ENCODE measurements around the gene PIGS. TPM values are rescaled to one million over a fixed set of nuclear protein-coding genes. Genes with fewer than 3 reads are reported as not detected.
A peak's percentile ranks its signal among the peaks of the same experiment; 100 is the strongest.

PIGS gene
- total RNA-seq, 2 experiments from 2014 or later = 66.3 to 66.6 TPM

DNA sequence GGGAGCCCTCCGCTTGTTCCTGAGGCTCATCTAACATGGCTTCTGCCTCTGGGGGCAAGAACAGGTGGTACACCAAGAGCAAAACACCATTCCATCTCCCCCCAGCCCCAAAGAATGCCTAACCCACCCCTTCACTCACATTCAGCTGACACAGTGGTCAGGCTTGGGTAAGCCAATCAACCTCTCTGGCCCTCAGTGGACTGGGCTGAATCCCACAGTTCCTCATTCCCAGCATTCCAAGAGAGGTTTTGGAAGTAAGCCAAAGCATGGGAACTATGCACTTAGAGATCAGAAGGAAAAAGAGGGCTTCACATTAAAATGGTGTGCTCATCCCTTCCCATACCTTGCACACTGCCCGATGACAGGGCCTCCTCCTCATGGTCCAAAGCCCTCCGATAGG lies 7.8 kb downstream of the PIGS start:
- H3K27me3 Mint-ChIP-seq = no peaks in the 10 kb centered on the region
- H3K4me1 Mint-ChIP-seq = peaks cover 20% of the 10 kb centered on the region
- POLR2A ChIA-PET = interaction anchor here (0.6 kb wide), 1 partner anchor 38 kb away, joined by 3 read pairs; no protein-coding TSS in a partner anchor

DNA sequence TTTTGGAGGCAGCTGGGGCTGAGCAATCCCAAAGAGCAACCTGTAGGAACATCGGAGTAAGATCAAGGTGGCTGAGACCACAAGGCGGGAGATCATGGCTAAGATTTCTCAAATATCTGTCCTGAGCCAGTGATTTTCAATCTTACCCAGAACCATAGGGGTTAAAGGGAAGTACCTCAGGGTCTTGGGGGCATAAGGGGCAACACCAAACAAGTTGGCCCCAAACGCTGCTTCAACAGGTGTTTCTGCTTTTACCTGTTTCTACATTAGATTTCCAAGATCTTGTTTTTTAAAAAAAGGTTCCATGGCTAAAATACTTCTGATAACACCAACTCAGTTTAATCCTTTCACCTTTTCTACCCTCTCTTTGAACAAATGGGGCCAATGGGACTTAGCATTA lies 16.3 kb downstream of the PIGS start:
- H3K27me3 Mint-ChIP-seq = no peaks in the 10 kb centered on the region
- no peak overlapping the region for H3K4me3 Mint-ChIP-seq
- ChIA-PET CTCF (interaction anchor here (1.5 kb wide), 1 partner anchor 139 kb away, joined by 3 read pairs; no protein-coding TSS in a partner anchor), POLR2A (interaction anchor here (1.1 to 2.0 kb wide), 2 partner anchors 16 to 22 kb away, joined by 3 to 6 read pairs; partner anchors contain the start of gene PIGS)
- peaks cover 68% of the 10 kb centered on the region for H3K36me3 Mint-ChIP-seq (ENCODE audit: low read depth)
- no peak for DNase-seq
- H3K27ac Mint-ChIP-seq = no peak overlapping the region
- H3K4me1 Mint-ChIP-seq = peaks cover 31% of the 10 kb centered on the region
- H3K9me3 Mint-ChIP-seq = no peaks in the 10 kb centered on the region

More for the DNA sequence above, 7.8 kb downstream of the PIGS start:
- DNase-seq = no peak
- Mint-ChIP-seq H3K9me3 (no peaks in the 10 kb centered on the region), H3K4me3 (no peak overlapping the region), H3K36me3 (ENCODE audit: low read depth) (peaks cover 59% of the 10 kb centered on the region), H3K27ac (no peak overlapping the region)
- CTCF ChIA-PET = no interaction called here

DNA sequence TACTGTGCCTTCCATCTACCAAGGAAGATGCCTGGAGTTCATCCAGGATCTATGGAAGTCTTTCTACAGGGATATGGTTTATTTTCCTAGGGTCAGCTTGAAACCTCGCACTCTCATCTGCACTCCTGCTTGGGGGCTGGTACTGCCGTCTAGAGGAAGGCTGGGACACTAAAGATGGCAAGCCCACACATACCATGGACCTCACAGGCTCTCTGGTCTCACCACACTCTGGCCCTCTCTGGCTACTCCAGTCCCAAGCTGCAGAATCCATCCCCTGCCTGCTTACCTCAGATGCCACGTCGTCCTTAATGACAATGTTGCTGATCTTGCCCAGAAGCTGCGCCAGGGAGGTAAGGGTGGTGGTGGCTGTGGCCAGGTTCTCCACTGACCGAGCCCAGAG lies 16.8 kb downstream of the PIGS start:
- H3K27me3 Mint-ChIP-seq = no peaks in the 10 kb centered on the region
- H3K27ac Mint-ChIP-seq = peak overlapping the region; percentile 27
- no peaks in the 10 kb centered on the region for H3K9me3 Mint-ChIP-seq
- POLR2A ChIA-PET = interaction anchor here (1.1 to 2.0 kb wide), 2 partner anchors 17 to 23 kb away, joined by 3 to 6 read pairs; partner anchors contain the start of gene PIGS
- peaks cover 36% of the 10 kb centered on the region for H3K4me1 Mint-ChIP-seq
- DNase-seq = no peak
- no peak overlapping the region for H3K4me3 Mint-ChIP-seq
- CTCF ChIA-PET = interaction anchor here (1.5 kb wide), 1 partner anchor 138 kb away, joined by 3 read pairs; no protein-coding TSS in a partner anchor
- H3K36me3 Mint-ChIP-seq (ENCODE audit: low read depth) = peaks cover 63% of the 10 kb centered on the region

DNA sequence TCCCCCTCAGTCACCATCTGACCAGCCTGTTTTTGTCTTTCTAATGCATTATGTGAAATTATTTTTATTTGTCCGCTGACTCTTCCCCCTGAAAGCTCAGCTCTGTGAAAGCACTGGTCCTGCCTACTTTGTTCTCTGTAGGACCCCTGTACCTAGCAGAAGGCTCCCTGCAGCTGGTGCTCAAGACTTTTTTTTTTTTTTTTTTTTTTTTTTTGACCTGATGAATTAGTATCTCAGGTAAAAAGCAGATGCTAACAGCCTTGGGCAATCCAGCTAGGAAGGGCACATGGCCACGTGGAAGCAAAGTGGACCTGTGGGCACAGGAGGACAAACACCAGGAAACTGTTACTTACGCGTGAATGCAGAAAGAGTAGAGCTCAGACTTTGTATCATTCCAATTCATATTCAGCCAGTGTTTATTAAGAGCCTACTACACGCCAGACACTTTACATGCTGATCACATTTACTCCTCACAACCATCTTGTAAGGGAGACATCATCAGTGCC lies 18.3 kb downstream of the PIGS start:
- ChIA-PET CTCF (interaction anchor here (0.9 kb wide), 1 partner anchor 8 kb away, joined by 3 read pairs; no protein-coding TSS in a partner anchor), POLR2A (interaction anchor here (0.7 to 1.4 kb wide), 3 partner anchors 24 to 398 kb away, joined by 3 to 4 read pairs (median 3); partner anchors contain the start of genes ALDOC and PHF12)
- no peak for DNase-seq
- Mint-ChIP-seq H3K36me3 (ENCODE audit: low read depth) (peaks cover 52% of the 10 kb centered on the region), H3K4me1 (peaks cover 45% of the 10 kb centered on the region), H3K27ac (no peak overlapping the region), H3K9me3 (no peaks in the 10 kb centered on the region), H3K4me3 (peak overlapping the region; percentile 80), H3K27me3 (no peaks in the 10 kb centered on the region)

DNA sequence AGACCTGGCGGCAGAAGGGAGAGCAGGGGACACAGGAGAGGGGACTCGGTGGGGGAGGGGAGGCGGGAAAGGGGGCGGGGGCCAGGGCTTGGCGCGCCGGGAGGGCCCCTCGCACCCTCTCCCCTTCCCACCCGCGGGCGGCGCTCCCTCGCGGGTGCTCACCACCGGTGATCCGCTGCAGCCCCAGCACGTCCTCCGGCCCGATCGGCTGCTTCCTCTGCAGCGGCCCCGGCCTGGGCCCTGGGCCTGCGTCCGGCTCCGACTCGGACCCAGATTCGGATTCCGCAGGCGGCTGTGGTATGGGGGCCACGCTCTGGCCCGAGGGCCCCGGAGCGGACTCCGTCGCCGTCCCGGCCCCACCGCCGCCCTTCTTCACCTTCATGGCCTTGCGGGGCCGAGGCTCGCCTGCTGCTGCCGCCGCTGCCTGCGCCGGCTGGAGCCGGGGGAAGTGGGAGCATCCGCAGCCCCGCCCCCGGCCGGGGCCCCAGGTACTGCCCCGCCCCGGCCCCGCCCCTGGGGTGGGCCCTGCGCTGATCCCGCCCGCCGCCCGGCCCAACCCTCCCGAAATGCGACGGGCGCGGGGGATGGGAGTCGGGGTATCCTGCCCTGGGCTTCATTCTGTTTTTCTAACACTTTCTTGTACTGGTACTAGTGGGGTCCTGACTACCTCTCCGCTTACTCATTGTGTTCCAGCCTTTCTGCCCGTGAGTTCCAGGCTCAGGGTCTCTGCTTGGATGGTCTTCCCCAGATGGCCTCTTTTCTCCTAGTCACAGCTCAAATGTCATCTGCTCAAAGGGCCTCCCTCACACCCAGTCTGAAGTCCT lies 18.9 kb downstream of the PIGS start, which contains the start of gene UNC119:
TSS of gene UNC119 (minus strand) at position 449 of the 824 bp plus-strand sequence. CDS start at position 382, 67 bp downstream.
- ChIA-PET CTCF (interaction anchor here (0.9 to 4.2 kb wide), 3 partner anchors 7 to 19 kb away, joined by 3 to 23 read pairs (median 17); partner anchors contain the start of gene PIGS), POLR2A (interaction anchor here (0.9 to 6.2 kb wide), 5 partner anchors 19 to 95 kb away, joined by 3 to 64 read pairs (median 4); partner anchors contain the start of genes ALDOC, PIGS and SPAG5)
- H3K4me3 Mint-ChIP-seq = peak within 1 kb of the TSS; percentile 80
- peak; percentile 84 for DNase-seq
- peak within 1 kb of the TSS; percentile 58 for H3K27ac Mint-ChIP-seq
- peaks cover 46% of the 10 kb centered on the region for H3K4me1 Mint-ChIP-seq
- H3K9me3 Mint-ChIP-seq = no peaks in the 10 kb centered on the region
- H3K36me3 Mint-ChIP-seq (ENCODE audit: low read depth) = peaks cover 47% of the 10 kb centered on the region
- H3K27me3 Mint-ChIP-seq = no peaks in the 10 kb centered on the region

DNA sequence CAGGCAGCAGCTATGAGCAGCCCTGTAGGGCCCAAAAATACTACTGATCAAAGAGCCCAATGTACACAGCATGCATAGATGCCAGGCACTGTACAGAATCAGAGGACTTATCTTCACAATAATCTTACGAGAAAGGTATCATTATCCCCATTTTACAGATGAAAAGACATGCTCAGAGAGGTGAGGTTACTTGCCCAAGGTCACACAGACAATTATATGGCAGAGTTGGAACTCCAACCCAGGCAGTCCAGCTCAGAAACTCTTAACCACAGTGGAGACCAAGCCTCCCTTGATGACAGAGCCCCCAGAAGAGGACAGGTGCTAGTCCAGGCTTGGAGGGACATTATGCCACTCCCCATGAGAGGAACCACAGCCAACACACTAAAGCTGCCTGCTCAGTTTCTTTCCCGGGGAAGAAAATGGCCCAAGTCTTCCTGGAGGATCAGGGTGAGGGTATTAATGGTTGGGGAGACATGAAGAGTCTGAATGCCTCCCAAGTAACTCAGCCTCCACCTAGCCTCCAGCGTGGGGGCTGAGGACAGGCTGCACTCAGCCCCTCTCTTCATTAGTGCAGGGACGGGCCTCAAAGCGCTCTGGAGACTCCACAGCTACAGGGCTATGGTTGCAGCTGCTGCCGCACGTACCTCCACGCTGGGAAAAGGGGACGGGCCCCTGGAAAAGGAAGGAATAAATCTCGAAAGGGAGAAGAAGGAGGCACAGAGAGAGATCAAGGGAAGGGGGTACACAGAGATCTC lies 19.7 kb downstream of the PIGS start:
- CTCF ChIA-PET = interaction anchor here (1.0 to 4.2 kb wide), 6 partner anchors 11 to 175 kb away, joined by 3 to 23 read pairs (median 6); partner anchors contain the start of genes ALDOC and PIGS
- H3K9me3 Mint-ChIP-seq = no peaks in the 10 kb centered on the region
- no peak for DNase-seq
- peak overlapping the region; percentile 58 for H3K27ac Mint-ChIP-seq
- peaks cover 40% of the 10 kb centered on the region for H3K36me3 Mint-ChIP-seq (ENCODE audit: low read depth)
- peaks cover 46% of the 10 kb centered on the region for H3K4me1 Mint-ChIP-seq
- POLR2A ChIA-PET = interaction anchor here (0.9 to 6.2 kb wide), 8 partner anchors 10 to 95 kb away, joined by 3 to 64 read pairs (median 4); partner anchors contain the start of genes ALDOC, PIGS and SPAG5
- no peaks in the 10 kb centered on the region for H3K27me3 Mint-ChIP-seq
- H3K4me3 Mint-ChIP-seq = peak overlapping the region; percentile 80

DNA sequence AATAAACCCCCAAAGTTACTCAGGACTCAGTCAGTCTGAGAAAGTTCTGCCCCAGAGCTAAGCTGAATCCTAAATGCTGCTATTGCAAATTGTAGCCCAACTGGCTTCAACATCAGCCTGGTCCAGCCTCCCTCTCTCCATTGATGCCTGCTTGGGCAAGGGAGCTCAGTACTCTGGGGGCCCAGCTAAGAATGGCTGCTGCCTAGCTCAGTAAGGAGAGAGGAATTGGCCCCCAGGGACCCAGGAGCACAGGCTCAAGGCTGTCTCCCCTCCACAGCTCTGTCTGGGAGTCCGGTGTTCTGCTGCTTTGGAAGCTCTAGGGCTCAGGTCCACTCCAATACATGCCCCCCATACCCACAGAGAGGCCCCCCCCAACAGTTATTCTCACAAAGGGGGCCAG lies 20.5 kb downstream of the PIGS start:
- H3K27ac Mint-ChIP-seq = peak overlapping the region; percentile 55
- peak overlapping the region; percentile 80 for H3K4me3 Mint-ChIP-seq
- peaks cover 35% of the 10 kb centered on the region for H3K36me3 Mint-ChIP-seq (ENCODE audit: low read depth)
- ChIA-PET CTCF (interaction anchor here (0.9 to 4.2 kb wide), 7 partner anchors 10 to 176 kb away, joined by 3 to 23 read pairs (median 4); partner anchors contain the start of genes ALDOC and PIGS), POLR2A (interaction anchor here (0.5 to 6.2 kb wide), 9 partner anchors 11 to 169 kb away, joined by 3 to 64 read pairs (median 4); partner anchors contain the start of genes ALDOC, PIGS, RPL23A and SDF2)
- DNase-seq = no peak
- no peaks in the 10 kb centered on the region for H3K27me3 Mint-ChIP-seq
- no peaks in the 10 kb centered on the region for H3K9me3 Mint-ChIP-seq
- H3K4me1 Mint-ChIP-seq = peaks cover 46% of the 10 kb centered on the region

DNA sequence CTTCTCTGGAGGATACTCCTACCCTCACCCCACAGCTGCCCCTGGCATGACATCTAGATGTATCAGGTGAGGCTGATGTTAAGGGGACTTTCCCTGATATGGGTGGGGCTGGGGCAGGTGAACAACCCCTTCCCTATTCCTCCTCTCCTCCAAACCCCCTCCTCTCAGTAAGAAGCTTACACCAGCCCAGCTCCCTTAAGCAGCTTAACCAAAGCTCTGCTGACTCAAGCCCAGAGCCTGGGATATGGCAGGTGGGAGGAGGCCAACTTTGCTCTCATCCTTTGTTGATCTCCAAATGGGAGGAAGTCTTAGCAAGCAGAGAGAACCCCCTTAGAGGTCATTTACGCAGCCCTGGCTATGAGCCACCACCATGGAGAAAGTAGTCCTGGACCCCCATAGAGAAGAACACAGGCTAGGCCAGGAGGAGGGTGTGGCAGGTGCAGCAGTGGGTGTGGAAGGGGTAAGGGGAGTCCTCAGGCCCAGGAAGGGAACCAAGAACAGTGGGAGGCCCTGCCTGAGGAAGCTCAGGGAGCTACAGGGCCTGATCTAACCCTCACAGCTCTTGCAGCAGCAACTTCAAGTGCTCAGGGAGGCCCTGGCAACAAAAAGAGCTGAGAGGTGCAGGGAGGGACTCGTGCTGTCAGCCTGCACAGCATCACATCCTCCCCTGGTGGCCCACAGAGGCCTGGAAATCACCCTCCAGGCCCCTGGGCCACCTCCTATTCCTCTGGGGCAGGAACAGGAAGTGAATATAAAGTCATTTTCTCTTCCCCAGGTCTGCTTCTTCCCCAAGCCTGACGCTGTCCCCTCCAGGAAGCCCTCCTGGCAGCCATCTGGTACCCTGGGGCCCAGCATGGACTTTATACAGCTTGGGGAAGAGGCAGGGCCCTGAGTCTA lies 21.8 kb downstream of the PIGS start:
- Mint-ChIP-seq H3K4me3 (peak overlapping the region; percentile 46), H3K27me3 (no peaks in the 10 kb centered on the region), H3K27ac (peak overlapping the region; percentile 88), H3K36me3 (ENCODE audit: low read depth) (peaks cover 29% of the 10 kb centered on the region), H3K4me1 (peaks cover 46% of the 10 kb centered on the region), H3K9me3 (no peaks in the 10 kb centered on the region)
- POLR2A ChIA-PET = interaction anchor here (0.8 to 6.2 kb wide), 8 partner anchors 10 to 170 kb away, joined by 3 to 64 read pairs (median 4); partner anchors contain the start of genes ALDOC, PIGS, RPL23A and SDF2
- CTCF ChIA-PET = interaction anchor here (1.0 to 4.2 kb wide), 10 partner anchors 9 to 112 kb away, joined by 3 to 23 read pairs (median 4); partner anchors contain the start of gene PIGS
- peak; percentile 80 for DNase-seq

DNA sequence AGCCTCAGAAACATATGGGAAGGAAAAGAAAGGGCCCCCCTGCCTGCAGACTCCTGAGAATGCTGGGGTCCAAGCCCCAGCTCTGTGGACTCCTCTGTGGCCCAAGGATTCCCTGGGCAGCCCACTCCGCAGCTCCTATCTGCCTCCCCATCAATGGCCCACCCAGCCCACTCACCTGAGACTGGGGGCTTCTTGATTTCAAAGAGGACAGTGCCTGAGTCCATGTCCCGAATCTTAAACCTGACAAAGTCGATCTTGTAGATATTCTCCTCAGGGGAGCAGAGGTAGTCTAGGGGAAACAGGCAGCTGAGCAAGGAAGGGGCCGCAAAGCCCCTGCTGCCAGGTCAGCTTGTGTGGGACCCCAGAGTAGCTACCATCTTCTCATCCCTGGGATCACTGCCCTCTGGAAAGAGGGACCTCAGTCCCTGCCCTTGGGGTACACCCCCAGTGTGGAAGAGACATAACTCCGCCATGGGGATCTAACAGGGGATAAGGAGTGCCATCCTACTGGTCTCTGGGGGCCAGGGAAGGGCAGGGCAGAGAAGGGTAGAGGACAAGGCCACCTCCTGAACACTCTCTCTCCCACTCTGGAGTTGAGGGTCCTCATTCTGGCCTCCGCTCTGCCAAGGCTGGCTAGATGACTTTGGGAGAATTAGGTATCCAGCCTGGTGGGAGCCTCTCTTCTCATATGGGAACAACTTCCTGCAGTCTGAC lies 22.8 kb downstream of the PIGS start:
- Mint-ChIP-seq H3K9me3 (no peaks in the 10 kb centered on the region), H3K4me3 (peak overlapping the region; percentile 8), H3K27ac (peak overlapping the region; percentile 88), H3K27me3 (no peaks in the 10 kb centered on the region), H3K4me1 (peaks cover 46% of the 10 kb centered on the region), H3K36me3 (ENCODE audit: low read depth) (peaks cover 20% of the 10 kb centered on the region)
- CTCF ChIA-PET = interaction anchor here (0.9 to 4.2 kb wide), 11 partner anchors 8 to 163 kb away, joined by 3 to 23 read pairs (median 3); partner anchors contain the start of genes PIGS and PROCA1
- POLR2A ChIA-PET = interaction anchor here (0.8 to 6.2 kb wide), 5 partner anchors 22 to 213 kb away, joined by 3 to 64 read pairs (median 4); partner anchors contain the start of genes PIGS, SPAG5 and TNFAIP1
- no peak for DNase-seq

DNA sequence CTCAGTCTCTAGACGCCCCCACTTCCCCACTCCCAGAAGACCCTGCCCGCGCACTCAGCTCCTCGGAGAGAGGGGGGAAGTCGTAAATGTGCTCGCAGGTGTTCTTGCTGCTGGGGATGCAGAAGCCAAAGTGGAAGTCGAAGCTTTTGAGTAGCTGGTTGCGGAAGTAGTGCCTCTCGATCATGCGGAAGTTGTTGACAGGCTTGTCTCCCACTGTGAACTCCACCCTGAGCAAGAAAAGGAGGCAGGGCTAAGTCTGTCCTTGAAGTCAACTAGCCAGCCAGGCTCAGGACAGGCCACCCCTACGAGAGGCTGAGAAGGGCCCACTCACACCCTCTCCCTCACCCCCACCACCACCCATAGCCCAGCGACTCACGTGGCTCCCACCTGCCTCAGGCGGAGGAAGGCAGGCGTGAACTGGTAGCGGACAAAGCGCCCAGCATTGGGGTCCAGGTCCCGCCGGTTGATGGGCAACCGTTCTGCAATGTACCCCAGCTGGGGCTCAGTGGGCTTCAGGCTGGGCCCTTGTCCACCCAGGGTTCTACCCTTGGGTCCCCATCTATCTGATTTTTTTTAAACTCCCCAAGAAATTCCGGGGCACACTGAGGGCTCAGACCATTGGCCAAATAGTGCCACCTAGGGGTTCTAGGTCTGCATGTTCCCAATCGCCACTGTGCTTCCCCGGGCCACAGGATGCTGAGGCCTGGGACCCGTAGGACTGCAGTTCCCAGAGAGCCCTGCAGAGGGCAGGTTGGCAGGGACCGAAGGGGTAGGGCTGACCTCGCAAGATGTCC lies 23.5 kb downstream of the PIGS start:
- H3K27me3 Mint-ChIP-seq = no peaks in the 10 kb centered on the region
- ChIA-PET POLR2A (interaction anchor here (0.6 to 6.2 kb wide), 5 partner anchors 23 to 590 kb away, joined by 3 to 64 read pairs (median 4); partner anchors contain the start of genes PIGS, SPAG5 and TNFAIP1), CTCF (interaction anchor here (0.9 to 4.2 kb wide), 10 partner anchors 8 to 164 kb away, joined by 3 to 23 read pairs (median 3); partner anchors contain the start of genes PIGS and PROCA1)
- peaks cover 13% of the 10 kb centered on the region for H3K36me3 Mint-ChIP-seq (ENCODE audit: low read depth)
- H3K4me3 Mint-ChIP-seq = peak overlapping the region; percentile 29
- no peaks in the 10 kb centered on the region for H3K9me3 Mint-ChIP-seq
- peak; percentile 75 for DNase-seq
- peak overlapping the region; percentile 88 for H3K27ac Mint-ChIP-seq
- peaks cover 45% of the 10 kb centered on the region for H3K4me1 Mint-ChIP-seq
